Measurements from ENCODE around the gene ZNF674.

GRCh38 chrX:46582325-46582724, 37.1 kb upstream of the ZNF674 start:
- TF ChIP-seq, protein P1, sequence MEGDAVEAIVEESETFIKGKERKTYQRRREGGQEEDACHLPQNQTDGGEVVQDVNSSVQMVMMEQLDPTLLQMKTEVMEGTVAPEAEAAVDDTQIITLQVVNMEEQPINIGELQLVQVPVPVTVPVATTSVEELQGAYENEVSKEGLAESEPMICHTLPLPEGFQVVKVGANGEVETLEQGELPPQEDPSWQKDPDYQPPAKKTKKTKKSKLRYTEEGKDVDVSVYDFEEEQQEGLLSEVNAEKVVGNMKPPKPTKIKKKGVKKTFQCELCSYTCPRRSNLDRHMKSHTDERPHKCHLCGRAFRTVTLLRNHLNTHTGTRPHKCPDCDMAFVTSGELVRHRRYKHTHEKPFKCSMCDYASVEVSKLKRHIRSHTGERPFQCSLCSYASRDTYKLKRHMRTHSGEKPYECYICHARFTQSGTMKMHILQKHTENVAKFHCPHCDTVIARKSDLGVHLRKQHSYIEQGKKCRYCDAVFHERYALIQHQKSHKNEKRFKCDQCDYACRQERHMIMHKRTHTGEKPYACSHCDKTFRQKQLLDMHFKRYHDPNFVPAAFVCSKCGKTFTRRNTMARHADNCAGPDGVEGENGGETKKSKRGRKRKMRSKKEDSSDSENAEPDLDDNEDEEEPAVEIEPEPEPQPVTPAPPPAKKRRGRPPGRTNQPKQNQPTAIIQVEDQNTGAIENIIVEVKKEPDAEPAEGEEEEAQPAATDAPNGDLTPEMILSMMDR (IDR thresholded peaks at IDR 0.05), result no peak
- no peak for TF ChIP-seq EZH2 (IDR thresholded peaks at IDR 0.05; ENCODE audit: borderline replicate concordance, insufficient read depth, low read depth, low read length, poor library complexity, severe bottlenecking)
